PC-9 (cell line): Measurements from ENCODE around the gene TMEM179B.

Experiments
- CTCF ChIP-seq: fragments of 200-600 bp; sonication (generic); conservative IDR thresholded peaks from 2 replicates; pipeline ENCODE4 v1.6.1; 2017; ENCODE audit warnings: mixed run types, antibody characterized with exemption, mild to moderate bottlenecking, moderate library complexity
- EZH2 ChIP-seq: fragments of 200-600 bp; sonication (generic); IDR thresholded peaks from 2 replicates; pipeline ENCODE4 v1.8.0; 2017; ENCODE audit warnings: antibody characterized with exemption, low read depth

DNA sequence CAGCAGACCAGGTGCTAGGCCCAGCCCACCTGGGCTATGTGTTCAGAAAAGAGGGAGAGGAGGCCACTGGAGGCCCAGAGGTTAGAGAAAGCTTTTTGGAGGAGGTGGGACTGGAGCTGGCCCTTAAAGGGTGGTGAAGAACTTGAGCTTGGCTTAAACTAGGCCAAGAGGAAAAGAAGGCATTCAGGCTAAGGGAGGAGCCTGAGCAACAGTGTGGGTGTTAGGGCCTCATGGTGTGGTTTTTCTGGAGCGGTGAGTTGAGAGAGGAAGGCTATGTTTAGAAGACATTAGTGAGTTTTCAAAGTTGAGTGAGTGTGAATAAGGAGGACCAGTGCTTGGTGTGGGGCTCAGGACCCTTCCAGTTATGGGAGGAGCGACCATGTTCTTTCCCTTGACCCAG lies 9.8 kb upstream of the TMEM179B start:
- TF ChIP-seq CTCF (no peak), EZH2 (no peak)
